Tibial nerve (tissue), 4 donors: ENCODE measurements around the gene HLA-DPA1.

Experiments
- EP300 ChIP-seq, 2 donors: sonication (generic); formaldehyde crosslinking; IDR thresholded peaks; one replicate each; pipeline ENCODE4 v1.6.1; 2017; ENCODE audit warnings: antibody characterized with exemption in 2 of 2, mild to moderate bottlenecking in 1 of 2
- POLR2A ChIP-seq, 2 donors: fragments of 450-650 bp; IDR thresholded peaks; one replicate each; pipeline ENCODE4 v1.6.1; 2017; ENCODE audit warnings: antibody characterized with exemption in 2 of 2, mild to moderate bottlenecking in 2 of 2, moderate library complexity in 2 of 2
- TF ChIP-seq, protein P1 (sequence below), 5 experiments: fragments of 200-600 bp in 3 of 5; fragments of 450-650 bp in 2 of 5; sonication (generic) in 3 of 5; IDR thresholded peaks; one replicate each; pipeline ENCODE4 v1.5.1; 2016 to 2019; ENCODE audit warnings: antibody characterized with exemption in 5 of 5, mild to moderate bottlenecking in 3 of 5, moderate library complexity in 2 of 5

DNA sequence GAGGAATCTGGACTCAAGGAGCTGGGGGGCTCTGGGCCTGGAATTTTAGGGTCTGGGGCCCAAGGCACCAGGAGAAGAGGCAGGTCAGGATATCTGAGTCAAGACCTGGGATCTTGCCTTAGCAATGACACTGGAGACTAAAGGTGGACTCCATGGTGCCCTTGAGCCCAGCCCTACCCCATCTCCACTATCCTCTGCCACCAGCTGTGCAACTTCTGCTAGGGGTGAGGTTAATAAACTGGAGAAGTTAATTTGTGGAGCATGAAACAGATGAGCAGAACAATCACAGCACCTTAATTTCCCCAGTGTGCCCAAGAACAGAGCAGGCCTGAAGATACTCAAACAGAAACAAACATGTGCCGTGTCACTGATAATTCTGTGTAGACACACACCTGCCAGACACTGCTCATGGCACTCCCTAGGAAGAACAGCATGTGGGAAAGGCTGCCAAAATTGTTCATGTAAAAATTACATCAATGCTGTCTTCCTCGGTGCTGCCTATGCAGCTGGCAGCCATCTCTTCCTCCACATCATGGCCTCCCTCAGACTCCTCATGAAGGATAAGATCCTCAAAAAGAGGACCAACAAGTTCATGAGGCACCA is 5.6 kb upstream of the HLA-DPA1 start:
- TF ChIP-seq, protein P1, sequence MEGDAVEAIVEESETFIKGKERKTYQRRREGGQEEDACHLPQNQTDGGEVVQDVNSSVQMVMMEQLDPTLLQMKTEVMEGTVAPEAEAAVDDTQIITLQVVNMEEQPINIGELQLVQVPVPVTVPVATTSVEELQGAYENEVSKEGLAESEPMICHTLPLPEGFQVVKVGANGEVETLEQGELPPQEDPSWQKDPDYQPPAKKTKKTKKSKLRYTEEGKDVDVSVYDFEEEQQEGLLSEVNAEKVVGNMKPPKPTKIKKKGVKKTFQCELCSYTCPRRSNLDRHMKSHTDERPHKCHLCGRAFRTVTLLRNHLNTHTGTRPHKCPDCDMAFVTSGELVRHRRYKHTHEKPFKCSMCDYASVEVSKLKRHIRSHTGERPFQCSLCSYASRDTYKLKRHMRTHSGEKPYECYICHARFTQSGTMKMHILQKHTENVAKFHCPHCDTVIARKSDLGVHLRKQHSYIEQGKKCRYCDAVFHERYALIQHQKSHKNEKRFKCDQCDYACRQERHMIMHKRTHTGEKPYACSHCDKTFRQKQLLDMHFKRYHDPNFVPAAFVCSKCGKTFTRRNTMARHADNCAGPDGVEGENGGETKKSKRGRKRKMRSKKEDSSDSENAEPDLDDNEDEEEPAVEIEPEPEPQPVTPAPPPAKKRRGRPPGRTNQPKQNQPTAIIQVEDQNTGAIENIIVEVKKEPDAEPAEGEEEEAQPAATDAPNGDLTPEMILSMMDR (IDR thresholded peaks at IDR 0.05) = no peak
- no peak for TF ChIP-seq EP300 (IDR thresholded peaks at IDR 0.05)
- no peak for TF ChIP-seq POLR2A (IDR thresholded peaks at IDR 0.05)
